Stimulated activated naive CD8-positive, alpha-beta T cell treated with anti-CD3 and anti-CD28 coated beads, Interleukin-15, amount 100 ng/mL, for 72 hours (primary cell): ENCODE measurements around the gene BCAM.

ENCODE experiments used
- ATAC-seq: fragments of 150-1000 bp; cut with Tn5 transposase; 2 replicates; pipeline ENCODE4 v1.10.0; 2021; ENCODE audit warnings: mild to moderate bottlenecking, moderate library complexity
- DNase-seq, 2 donors: peaks; one replicate each; pipeline ENCODE4 v3.0.0; 2021 to 2022
- H3K27ac Mint-ChIP-seq, 2 donors: one replicate each; pipeline ENCODE4 v1.8.0; 2022; ENCODE audit warnings: mild to moderate bottlenecking in 2 of 2, mixed read lengths in 2 of 2, moderate library complexity in 2 of 2
- H3K27me3 Mint-ChIP-seq: one replicate; pipeline ENCODE4 v1.8.0; 2022; ENCODE audit warnings: mixed read lengths
- H3K4me1 Mint-ChIP-seq: one replicate; pipeline ENCODE4 v1.8.0; 2022; ENCODE audit warnings: mild to moderate bottlenecking, mixed read lengths
- H3K4me3 Mint-ChIP-seq, 2 donors: one replicate each; pipeline ENCODE4 v1.8.0; 2022; ENCODE audit warnings: mild to moderate bottlenecking in 2 of 2, mixed read lengths in 2 of 2, moderate library complexity in 1 of 2
- H3K9me3 Mint-ChIP-seq, 2 donors: one replicate each; pipeline ENCODE4 v1.8.0; 2022; ENCODE audit warnings: mixed read lengths in 2 of 2

The BCAM gene

DNA sequence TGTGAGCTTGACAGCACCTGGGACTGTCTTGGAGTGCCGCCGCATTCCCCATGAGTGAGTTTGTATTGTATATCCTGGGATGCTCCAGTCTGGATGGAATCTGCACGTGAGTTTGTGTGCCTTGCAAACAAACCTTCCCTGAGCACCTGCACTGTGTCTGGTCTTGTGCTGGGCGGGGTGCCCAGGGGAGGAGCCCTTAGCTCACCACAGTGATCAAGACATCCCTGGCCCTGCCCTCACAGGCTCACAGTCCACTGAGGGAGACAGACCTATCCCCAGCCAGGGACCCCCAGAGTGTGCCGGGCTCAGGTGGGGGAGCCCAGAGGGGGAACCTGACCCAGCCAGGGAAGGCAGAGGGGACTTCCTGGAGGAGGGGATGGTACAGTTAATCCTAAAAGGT lies 1.7 kb upstream of the BCAM start:
- ATAC-seq (no peak), DNase-seq (no peak)
- H3K27me3 Mint-ChIP-seq = peaks cover 47% of the 10 kb centered on the region
- no peak overlapping the region for H3K27ac Mint-ChIP-seq
- no peak overlapping the region for H3K4me3 Mint-ChIP-seq
- H3K4me1 Mint-ChIP-seq = peaks cover 15% of the 10 kb centered on the region
- no peaks in the 10 kb centered on the region for H3K9me3 Mint-ChIP-seq

DNA sequence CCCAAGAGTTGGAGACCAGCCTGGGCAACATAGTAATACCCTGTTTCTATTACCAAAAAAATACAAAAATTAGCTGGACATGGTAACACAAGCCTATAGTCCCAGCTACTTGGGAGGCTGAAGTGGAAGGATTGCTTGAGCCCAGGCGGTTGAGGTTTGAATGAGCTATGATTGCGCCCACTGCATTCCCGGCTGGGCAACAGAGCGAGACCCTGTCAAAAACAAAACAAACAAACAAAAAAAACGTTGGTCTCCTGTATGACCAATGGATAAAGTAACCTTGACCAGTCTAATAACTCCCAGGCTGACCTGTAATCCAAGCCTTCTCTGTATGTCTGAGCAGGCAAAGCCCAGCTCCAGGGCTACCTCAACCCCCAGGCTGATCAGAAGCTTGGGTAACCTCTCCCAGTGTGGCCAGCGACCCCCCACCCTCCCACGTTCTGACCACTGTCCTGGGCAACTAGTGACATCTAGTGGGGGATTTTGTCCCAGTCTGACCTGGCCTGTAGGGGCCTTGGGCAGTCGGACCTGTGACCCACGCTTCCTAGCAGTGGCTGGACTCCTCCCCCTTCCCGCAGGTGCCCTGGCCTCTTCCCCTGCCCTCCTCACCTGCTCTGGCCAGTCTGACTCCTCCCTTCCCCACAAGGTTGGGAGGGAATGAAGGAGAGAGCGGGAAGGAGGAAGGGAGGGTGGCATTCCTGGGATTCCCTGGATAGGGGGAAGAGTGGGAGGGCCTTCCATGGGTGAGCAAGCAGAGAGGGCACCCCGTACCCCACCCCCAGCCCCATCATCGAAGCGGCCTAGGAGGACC lies 1.0 kb upstream of the BCAM start:
- peaks cover 47% of the 10 kb centered on the region for H3K27me3 Mint-ChIP-seq
- peaks cover 15% of the 10 kb centered on the region for H3K4me1 Mint-ChIP-seq
- peak overlapping the region; percentile 49 to 76 for H3K4me3 Mint-ChIP-seq
- no peak overlapping the region for H3K27ac Mint-ChIP-seq
- H3K9me3 Mint-ChIP-seq = no peaks in the 10 kb centered on the region
- DNase-seq = no peak
- ATAC-seq = no peak

DNA sequence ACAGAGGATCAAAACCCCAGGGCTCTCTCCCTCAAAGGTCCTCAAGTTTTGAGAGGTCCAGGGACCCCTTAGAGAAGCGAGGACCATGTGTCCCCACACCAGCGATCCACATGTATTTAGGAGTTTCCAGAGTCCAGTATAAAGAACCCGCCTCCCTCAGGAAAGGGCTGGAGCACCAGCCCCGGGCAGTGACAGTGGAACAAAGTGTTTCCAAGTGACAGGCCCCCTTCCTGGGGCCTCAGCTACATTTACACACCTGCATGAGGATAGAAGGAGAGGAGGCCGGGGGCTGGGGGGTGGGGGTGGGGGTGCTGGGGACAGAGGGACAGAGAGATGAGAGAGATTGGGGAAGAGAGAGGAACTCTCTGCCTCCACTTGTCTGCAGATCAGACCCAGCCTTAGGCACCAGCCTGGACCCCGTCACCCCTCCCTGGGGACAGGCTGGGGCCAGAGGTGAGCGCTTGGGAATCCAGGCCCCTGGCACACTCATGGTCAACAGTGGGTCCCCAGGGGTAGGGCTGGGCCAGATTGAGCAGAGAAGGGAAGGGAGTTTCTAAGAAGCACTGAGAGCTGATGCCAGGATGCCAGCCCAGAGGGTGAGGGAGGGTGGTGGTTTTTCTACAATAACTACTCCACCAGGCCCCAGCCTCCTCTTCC lies 802 bp downstream of the BCAM start:
- ATAC-seq (no peak), DNase-seq (no peak)
- peaks cover 15% of the 10 kb centered on the region for H3K4me1 Mint-ChIP-seq
- peaks cover 47% of the 10 kb centered on the region for H3K27me3 Mint-ChIP-seq
- no peak overlapping the region for H3K27ac Mint-ChIP-seq
- no peaks in the 10 kb centered on the region for H3K9me3 Mint-ChIP-seq
- H3K4me3 Mint-ChIP-seq = peak overlapping the region; percentile 9 to 48

DNA sequence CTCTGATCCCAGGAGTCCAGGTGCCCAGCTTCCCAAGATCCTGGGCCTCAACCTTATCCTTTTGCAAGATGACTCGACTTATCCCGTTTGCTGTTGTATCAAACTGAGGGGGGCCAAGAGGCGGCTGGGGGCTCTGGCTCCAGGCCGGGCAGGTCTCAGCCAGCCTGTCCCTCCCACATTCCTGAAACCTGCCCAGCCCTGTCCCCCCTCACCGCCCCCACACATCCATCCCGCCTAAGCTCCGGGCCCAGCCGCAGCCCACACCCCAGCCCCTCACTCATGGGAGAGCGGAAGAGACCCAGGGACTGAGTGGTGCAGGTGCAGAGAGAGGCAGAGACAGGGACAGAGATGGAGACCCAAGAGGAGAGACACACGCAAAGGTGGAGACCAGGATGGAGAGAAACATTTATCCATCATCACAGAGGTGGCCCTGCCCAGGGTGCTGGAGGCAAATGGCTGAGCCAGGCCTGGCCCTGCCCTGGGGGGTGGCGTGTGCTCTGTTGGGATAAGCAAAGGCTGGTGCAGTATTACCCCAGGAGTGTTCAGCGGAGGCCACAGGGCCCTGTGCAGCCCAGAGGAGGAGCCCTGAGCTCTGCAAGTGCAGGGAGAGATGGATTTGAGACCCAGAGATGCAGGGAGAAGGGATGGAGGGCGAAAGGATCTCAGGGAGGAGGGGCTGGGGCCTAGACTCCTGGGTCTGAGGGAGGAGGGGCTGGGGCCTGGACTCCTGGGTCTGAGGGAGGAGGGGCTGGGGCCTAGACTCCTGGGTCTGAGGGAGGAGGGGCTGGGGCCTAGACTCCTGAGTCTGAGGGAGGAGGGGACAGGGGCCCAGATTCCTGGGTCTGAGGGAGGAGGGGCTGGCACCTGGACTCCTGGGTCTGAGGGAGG lies 1.6 kb downstream of the BCAM start:
- Mint-ChIP-seq H3K4me1 (peaks cover 15% of the 10 kb centered on the region), H3K27ac (no peak overlapping the region), H3K4me3 (no peak overlapping the region), H3K27me3 (peaks cover 47% of the 10 kb centered on the region), H3K9me3 (no peaks in the 10 kb centered on the region)
- DNase-seq = no peak
- no peak for ATAC-seq

DNA sequence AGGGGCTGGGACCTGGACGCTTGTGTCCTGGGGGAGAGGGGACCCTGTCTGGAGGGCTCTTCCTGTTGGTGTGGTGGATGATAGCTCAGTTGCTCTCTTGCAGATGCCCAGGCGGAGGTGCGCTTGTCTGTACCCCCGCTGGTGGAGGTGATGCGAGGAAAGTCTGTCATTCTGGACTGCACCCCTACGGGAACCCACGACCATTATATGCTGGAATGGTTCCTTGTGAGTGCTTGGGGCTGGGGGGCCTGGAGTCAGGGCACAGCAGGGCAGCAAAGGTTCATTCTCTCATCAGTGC lies 2.2 kb downstream of the BCAM start:
- ATAC-seq (no peak), DNase-seq (no peak)
- H3K9me3 Mint-ChIP-seq = no peaks in the 10 kb centered on the region
- H3K27ac Mint-ChIP-seq = no peak overlapping the region
- H3K4me3 Mint-ChIP-seq = no peak overlapping the region
- peaks cover 47% of the 10 kb centered on the region for H3K27me3 Mint-ChIP-seq
- H3K4me1 Mint-ChIP-seq = peaks cover 15% of the 10 kb centered on the region

DNA sequence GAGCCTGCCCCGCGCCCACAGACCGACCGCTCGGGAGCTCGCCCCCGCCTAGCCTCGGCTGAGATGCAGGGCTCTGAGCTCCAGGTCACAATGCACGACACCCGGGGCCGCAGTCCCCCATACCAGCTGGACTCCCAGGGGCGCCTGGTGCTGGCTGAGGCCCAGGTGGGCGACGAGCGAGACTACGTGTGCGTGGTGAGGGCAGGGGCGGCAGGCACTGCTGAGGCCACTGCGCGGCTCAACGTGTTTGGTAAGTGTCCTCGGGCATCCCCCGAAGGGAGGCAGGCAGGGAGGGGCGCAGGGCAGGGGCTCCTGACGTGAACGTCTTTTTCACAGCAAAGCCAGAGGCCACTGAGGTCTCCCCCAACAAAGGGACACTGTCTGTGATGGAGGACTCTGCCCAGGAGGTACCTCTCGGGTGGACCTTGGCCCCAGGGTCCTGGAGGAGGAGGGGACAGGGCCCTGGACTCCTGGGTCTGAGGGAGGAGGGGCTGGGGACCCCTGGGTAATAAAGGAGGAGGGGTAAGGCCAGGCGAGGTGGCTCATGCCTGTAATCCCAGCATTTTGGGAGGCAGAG lies 3.3 kb downstream of the BCAM start:
- no peaks in the 10 kb centered on the region for H3K9me3 Mint-ChIP-seq
- DNase-seq (no peak), ATAC-seq (no peak)
- peaks cover 15% of the 10 kb centered on the region for H3K4me1 Mint-ChIP-seq
- no peak overlapping the region for H3K4me3 Mint-ChIP-seq
- H3K27ac Mint-ChIP-seq = no peak overlapping the region
- H3K27me3 Mint-ChIP-seq = peaks cover 37% of the 10 kb centered on the region

DNA sequence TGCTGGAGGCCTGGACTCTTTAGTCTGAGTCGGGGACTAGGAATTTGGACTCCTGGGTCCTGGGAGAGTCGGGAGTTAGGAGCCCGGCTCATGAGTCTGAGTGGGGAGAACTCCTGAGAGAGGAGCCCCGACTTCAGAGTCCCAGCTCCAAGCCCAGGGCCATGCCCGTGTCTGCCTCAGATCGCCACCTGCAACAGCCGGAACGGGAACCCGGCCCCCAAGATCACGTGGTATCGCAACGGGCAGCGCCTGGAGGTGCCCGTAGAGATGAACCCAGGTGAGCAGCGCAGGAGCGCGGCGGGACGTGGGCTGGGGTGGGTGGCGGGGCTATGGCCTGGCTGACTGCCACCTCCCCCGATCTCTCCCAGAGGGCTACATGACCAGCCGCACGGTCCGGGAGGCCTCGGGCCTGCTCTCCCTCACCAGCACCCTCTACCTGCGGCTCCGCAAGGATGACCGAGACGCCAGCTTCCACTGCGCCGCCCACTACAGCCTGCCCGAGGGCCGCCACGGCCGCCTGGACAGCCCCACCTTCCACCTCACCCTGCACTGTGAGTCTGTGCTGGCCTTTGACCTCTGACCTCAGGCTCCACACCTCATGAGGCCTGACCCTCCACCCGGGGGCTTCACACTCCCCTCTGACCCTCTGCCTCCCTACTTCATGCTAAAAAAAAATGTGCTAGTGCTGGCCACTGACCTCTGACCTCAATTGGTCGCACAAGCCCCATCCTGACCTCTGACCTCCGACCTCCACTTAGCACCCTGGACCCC lies 4.4 kb downstream of the BCAM start:
- peaks cover 32% of the 10 kb centered on the region for H3K27me3 Mint-ChIP-seq
- H3K4me3 Mint-ChIP-seq = no peak overlapping the region
- no peak for ATAC-seq
- DNase-seq = no peak
- peaks cover 14% of the 10 kb centered on the region for H3K4me1 Mint-ChIP-seq
- H3K9me3 Mint-ChIP-seq = no peaks in the 10 kb centered on the region
- no peak overlapping the region for H3K27ac Mint-ChIP-seq

DNA sequence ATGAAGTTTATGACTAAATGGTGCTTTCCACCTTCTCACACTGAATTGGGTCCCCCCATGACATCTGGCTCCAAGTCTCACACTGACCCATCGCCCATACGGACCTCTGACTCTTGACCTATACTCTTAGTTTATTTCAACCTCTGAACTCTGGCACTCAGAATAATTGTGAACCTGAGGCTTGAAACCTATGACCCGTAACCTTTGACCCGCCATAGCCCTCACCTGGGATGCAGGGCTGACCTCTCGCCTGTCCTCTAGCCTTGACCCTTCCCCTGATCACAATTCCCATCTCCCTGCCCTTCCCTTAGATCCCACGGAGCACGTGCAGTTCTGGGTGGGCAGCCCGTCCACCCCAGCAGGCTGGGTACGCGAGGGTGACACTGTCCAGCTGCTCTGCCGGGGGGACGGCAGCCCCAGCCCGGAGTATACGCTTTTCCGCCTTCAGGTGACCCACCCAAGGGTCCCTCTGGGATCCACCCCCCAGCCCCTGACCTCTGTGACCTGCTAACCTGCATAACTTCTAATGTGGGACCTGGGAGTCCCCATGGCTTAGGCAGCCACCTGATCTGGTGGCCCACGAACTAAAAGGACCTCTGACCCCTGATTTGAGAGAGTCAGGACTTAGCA lies 5.1 kb downstream of the BCAM start:
- H3K4me1 Mint-ChIP-seq = peaks cover 7% of the 10 kb centered on the region
- DNase-seq = no peak
- H3K4me3 Mint-ChIP-seq = no peak overlapping the region
- H3K9me3 Mint-ChIP-seq = no peaks in the 10 kb centered on the region
- no peak for ATAC-seq
- no peak overlapping the region for H3K27ac Mint-ChIP-seq
- H3K27me3 Mint-ChIP-seq = peaks cover 25% of the 10 kb centered on the region

DNA sequence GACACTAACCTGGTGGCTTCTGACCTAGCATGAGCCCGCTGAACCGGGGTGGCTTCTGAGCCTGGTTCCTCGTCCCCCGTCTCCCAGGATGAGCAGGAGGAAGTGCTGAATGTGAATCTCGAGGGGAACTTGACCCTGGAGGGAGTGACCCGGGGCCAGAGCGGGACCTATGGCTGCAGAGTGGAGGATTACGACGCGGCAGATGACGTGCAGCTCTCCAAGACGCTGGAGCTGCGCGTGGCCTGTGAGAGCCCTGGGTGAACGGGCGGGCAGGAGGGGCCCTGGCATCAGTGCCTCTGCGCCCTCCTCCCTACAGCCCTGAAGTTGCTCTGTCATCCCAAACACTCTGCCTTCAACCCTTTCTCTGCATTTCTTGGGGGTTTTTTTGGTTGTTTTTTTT lies 5.6 kb downstream of the BCAM start:
- peaks cover 19% of the 10 kb centered on the region for H3K27me3 Mint-ChIP-seq
- ATAC-seq (no peak), DNase-seq (no peak)
- peaks cover 1% of the 10 kb centered on the region for H3K4me1 Mint-ChIP-seq
- no peaks in the 10 kb centered on the region for H3K9me3 Mint-ChIP-seq
- no peak overlapping the region for H3K4me3 Mint-ChIP-seq
- no peak overlapping the region for H3K27ac Mint-ChIP-seq

DNA sequence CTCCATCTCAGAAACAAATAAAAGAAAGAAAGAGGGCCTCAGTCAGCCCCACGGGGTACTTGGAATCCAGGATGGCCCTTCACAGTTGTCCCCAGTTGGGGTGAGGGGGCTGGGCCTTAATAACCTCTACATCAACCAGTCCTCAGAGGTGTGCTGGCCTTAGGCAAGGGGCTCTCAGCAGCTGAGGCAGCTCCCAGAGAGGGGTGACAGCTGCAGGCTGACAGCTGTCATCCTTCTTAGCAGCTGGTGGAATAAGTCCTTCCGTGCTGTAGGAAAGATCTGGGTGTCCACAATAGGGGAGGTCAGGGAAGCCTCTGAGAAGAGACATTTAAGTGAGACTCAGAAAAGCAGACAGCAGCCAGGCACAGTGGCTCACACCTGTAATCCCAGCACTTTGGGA lies 7.4 kb downstream of the BCAM start:
- Mint-ChIP-seq H3K27ac (no peak overlapping the region), H3K4me3 (no peak overlapping the region), H3K9me3 (no peaks in the 10 kb centered on the region), H3K27me3 (peaks cover 2% of the 10 kb centered on the region), H3K4me1 (no peaks in the 10 kb centered on the region)
- DNase-seq = no peak
- no peak for ATAC-seq

DNA sequence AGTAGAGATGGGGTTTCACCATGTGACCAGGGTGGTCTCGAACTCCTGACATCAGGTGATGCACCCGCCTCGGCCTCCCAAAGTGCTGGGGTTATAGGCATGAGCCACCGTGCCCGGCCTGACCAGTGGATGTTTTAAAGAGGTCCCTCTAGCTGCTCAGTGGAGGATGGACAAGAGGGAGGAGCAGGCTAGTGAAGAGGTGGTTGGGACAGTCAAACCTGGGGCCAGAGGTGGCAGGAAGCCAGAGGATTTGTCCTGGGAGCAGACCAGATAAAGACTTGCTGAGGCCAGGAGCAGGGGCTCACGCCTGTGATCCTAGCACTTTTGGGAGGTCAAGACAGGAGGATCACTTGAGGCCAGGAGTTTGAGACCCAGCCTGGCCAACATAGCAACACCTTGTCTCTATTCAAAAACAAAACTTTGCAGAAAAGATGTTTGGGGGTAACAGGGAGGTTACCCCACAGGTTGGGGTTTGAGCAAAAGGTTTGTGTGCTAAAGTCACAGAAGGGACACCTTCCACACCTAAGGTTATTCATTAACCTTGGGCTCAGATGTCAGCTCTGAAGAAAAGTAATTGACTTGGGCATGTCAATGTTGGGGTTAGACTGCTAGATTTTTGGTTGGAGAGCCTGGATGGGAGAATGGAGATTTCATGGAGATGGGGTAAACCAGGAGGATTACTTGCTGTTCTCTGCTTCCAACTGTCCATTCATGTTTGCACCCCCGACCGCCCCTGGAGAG lies 9.0 kb downstream of the BCAM start:
- Mint-ChIP-seq H3K27ac (peak overlapping the region in 1 of 2 donors; percentile 79), H3K27me3 (no peaks in the 10 kb centered on the region), H3K4me1 (no peaks in the 10 kb centered on the region), H3K4me3 (no peak overlapping the region), H3K9me3 (no peaks in the 10 kb centered on the region)
- DNase-seq = no peak
- no peak for ATAC-seq

DNA sequence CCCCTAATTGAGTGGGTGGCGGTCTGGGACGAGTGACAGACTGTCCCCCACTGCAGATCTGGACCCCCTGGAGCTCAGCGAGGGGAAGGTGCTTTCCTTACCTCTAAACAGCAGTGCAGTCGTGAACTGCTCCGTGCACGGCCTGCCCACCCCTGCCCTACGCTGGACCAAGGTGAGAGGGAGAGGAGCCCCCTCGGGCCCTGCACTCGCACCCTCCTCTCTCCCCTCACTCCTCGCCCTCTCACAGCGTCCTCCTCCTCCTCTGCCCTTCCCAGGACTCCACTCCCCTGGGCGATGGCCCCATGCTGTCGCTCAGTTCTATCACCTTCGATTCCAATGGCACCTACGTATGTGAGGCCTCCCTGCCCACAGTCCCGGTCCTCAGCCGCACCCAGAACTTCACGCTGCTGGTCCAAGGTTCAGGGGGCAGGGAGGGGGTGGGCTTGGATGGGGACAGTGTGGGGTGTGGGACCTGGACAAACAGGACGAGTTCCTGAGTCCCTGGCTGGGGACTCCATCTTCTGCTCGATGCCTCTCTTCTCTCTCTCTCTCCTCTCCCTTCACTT lies 9.6 kb downstream of the BCAM start:
- Mint-ChIP-seq H3K27me3 (no peaks in the 10 kb centered on the region), H3K4me1 (no peaks in the 10 kb centered on the region), H3K27ac (no peak overlapping the region), H3K9me3 (no peaks in the 10 kb centered on the region), H3K4me3 (no peak overlapping the region)
- DNase-seq = no peak
- no peak for ATAC-seq

DNA sequence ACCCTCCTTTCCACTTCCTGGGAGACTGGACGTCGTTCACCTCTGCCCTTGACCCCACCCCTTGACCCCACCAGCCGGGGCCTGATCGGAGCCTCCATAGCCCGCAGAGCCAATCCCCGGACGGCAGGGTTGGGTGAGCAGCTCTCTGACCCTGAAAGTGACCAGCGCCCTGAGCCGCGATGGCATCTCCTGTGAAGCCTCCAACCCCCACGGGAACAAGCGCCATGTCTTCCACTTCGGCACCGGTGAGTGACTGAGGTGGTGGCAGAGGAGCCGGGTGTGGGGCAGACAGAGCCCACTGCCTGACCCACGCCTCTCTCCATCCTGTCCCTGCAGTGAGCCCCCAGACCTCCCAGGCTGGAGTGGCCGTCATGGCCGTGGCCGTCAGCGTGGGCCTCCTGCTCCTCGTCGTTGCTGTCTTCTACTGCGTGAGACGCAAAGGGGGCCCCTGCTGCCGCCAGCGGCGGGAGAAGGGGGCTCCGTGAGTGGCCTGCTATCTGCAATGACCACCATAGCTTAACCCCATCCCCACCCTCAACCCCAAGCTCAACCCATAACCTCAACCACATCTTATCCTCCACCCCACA lies 10.4 kb downstream of the BCAM start:
- no peak for DNase-seq
- Mint-ChIP-seq H3K27me3 (no peaks in the 10 kb centered on the region), H3K9me3 (no peaks in the 10 kb centered on the region), H3K27ac (no peak overlapping the region), H3K4me3 (no peak overlapping the region), H3K4me1 (no peaks in the 10 kb centered on the region)
- no peak for ATAC-seq
